HEK293T (cell line): ENCODE data around the gene CST6.

Experiments
- BHLHE40 ChIP-seq: fragments of 450-650 bp; IDR thresholded peaks from 2 replicates; pipeline ENCODE4 v1.6.1; 2016; ENCODE audit warnings: mild to moderate bottlenecking, moderate library complexity, borderline replicate concordance
- CTBP1 ChIP-seq: fragments of 450-650 bp; IDR thresholded peaks from 2 replicates; pipeline ENCODE4 v1.6.1; 2016; ENCODE audit warnings: borderline replicate concordance
- ELF4 ChIP-seq: fragments of 450-650 bp; IDR thresholded peaks from 2 replicates; pipeline ENCODE4 v1.6.1; 2017; ENCODE audit warnings: antibody characterized with exemption
- FOXA1 ChIP-seq: fragments of 450-650 bp; IDR thresholded peaks from 2 replicates; pipeline ENCODE4 v1.6.1; 2016; ENCODE audit warnings: mild to moderate bottlenecking
- FOXK2 ChIP-seq: fragments of 450-650 bp; IDR thresholded peaks from 2 replicates; pipeline ENCODE4 v1.6.1; 2016; ENCODE audit warnings: mild to moderate bottlenecking
- FOXM1 ChIP-seq: fragments of 450-650 bp; IDR thresholded peaks from 2 replicates; pipeline ENCODE4 v1.6.1; 2017; ENCODE audit warnings: mild to moderate bottlenecking, borderline replicate concordance
- HDGF ChIP-seq: fragments of 450-650 bp; IDR thresholded peaks from 2 replicates; pipeline ENCODE4 v1.6.1; 2017; ENCODE audit warnings: antibody characterized with exemption, borderline replicate concordance
- NFRKB ChIP-seq: fragments of 450-650 bp; IDR thresholded peaks from 2 replicates; pipeline ENCODE4 v1.6.1; 2016; ENCODE audit warnings: mild to moderate bottlenecking, moderate library complexity
- SP1 ChIP-seq: fragments of 450-650 bp; IDR thresholded peaks from 2 replicates; pipeline ENCODE4 v1.6.1; 2017
- SUZ12 ChIP-seq: fragments of 450-650 bp; IDR thresholded peaks from 2 replicates; pipeline ENCODE4 v1.6.1; 2016; ENCODE audit warnings: mild to moderate bottlenecking
- TARDBP ChIP-seq: fragments of 450-650 bp; IDR thresholded peaks from 2 replicates; pipeline ENCODE4 v1.6.1; 2016
- ZNF384 ChIP-seq: fragments of 450-650 bp; IDR thresholded peaks from 2 replicates; pipeline ENCODE4 v1.6.1; 2016

DNA sequence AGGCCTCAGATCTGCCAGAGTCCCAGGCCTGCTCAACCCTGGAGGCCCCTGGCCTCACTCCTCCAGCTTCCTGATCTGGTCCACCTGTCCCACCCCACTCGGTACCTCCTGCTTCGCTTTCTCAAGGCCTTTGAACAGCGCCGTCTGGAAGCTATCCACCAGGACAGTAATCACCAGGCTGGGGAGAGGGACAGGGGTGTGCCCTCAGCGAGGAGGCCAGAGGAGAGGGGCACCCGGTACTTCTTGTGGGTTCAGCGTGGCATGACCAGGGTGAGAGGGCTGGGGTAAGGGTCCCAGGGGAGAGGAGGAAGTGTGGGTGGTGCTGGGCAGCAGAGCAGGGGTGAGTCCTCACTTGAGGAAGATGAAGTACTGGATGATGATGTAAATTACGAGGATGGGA lies 8.4 kb downstream of the CST6 start:
- TF ChIP-seq FOXM1 (no peak), TARDBP (no peak), FOXA1 (no peak), BHLHE40 (no peak), NFRKB (no peak), CTBP1 (no peak), FOXK2 (no peak), ELF4 (no peak), SP1 (no peak), HDGF (no peak), ZNF384 (no peak), SUZ12 (no peak)
